ENCODE results near the gene TMEM52.

DNA sequence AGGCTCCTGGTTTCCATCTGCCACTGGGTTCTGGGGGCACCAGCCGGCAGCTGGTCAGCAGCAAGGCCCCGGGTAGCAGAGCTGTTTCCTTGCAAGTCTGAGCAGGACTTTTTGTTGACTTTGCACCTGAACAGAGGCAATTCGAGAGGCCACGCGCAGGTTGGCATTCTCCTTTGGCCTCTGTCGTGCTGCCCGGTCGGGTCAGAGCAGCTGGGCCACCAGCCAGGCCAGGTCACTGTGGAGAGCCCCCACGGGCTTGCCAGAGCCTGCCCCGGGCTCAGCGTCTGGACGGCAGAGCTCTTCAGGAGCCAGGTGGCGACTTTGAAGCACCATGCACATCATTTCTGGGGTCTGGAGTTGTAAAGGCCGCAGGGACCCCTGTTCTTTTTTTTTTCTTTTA is 28.4 kb upstream of the TMEM52 start:
- no peak for TF ChIP-seq CTCF (IDR thresholded peaks at IDR 0.05)
- TF ChIP-seq ZFX (IDR thresholded peaks at IDR 0.05; ENCODE audit: borderline replicate concordance), result no peak
